Muscle of back (tissue), 11 donors: ENCODE data around the gene BTBD2. TPM values are rescaled to one million over a fixed set of nuclear protein-coding genes. Genes with fewer than 3 reads are reported as not detected.
A peak's percentile ranks its signal among the peaks of the same experiment; 100 is the strongest.
"Not testable (repeated sequence)": the region's sequence is repeated elsewhere in the genome, so short reads cannot be mapped to it uniquely, and the experiment has no call there.

Experiments
- DNase-seq, 3 donors: peaks; one replicate each; pipeline versions ENCODE4 v3.0.0 to v3.0.0-alpha.2; 2013
- polyA plus RNA-seq, 10 donors: library from polyadenylated mRNA; unstranded; fragments of 120-200 nt; gene quantifications; one replicate each; pipeline ENCODE4 v1.2.1, GENCODE V29; 2013; ENCODE audit not compliant: insufficient read length in 10 of 10

BTBD2 gene
- polyA plus RNA-seq, 10 donors, result 49.9 to 89.7 (median 65.0) TPM

- DNase-seq, result peak; percentile 67 to 86 (median 80)
Measured at GRCh38 chr19:2016041-2016807, 710 bp upstream of the BTBD2 start.

GRCh38 chr19:2014731-2015607, 545 bp downstream of the BTBD2 start:
- no peak for DNase-seq

GRCh38 chr19:2014131-2014571, 1.4 kb downstream of the BTBD2 start:
- DNase-seq, result no peak

GRCh38 chr19:2013683-2013961, 1.9 kb downstream of the BTBD2 start:
- DNase-seq, result no peak

GRCh38 chr19:2012941-2013682, 2.4 kb downstream of the BTBD2 start:
- no peak for DNase-seq

GRCh38 chr19:2011169-2011568, 4.3 kb downstream of the BTBD2 start:
- DNase-seq, result no peak

GRCh38 chr19:2010135-2010668, 5.3 kb downstream of the BTBD2 start:
- no peak for DNase-seq

- no peak for DNase-seq
Measured at GRCh38 chr19:2003874-2004273, 11.6 kb downstream of the BTBD2 start.

- no peak for DNase-seq
Measured at GRCh38 chr19:1999856-2000515, 15.5 kb downstream of the BTBD2 start.

GRCh38 chr19:1998712-1999708, 16.5 kb downstream of the BTBD2 start:
- DNase-seq, result no peak

- DNase-seq, result no peak
Measured at GRCh38 chr19:1997353-1998233, 17.9 kb downstream of the BTBD2 start.

GRCh38 chr19:1992759-1993260, 22.7 kb downstream of the BTBD2 start:
- DNase-seq, result no peak

GRCh38 chr19:1991018-1991913, 24.2 kb downstream of the BTBD2 start:
- DNase-seq, result no peak

GRCh38 chr19:1990230-1991017, 25.1 kb downstream of the BTBD2 start:
- no peak for DNase-seq

GRCh38 chr19:1989513-1990229, 25.8 kb downstream of the BTBD2 start:
- no peak for DNase-seq

GRCh38 chr19:1988464-1988863, 27.1 kb downstream of the BTBD2 start:
- not testable (repeated sequence) for DNase-seq
